HG02852 (cell line): ENCODE results near the gene NDC80.
"Not testable (repeated sequence)": the region's sequence is repeated elsewhere in the genome, so short reads cannot be mapped to it uniquely, and the experiment has no call there.

Experiments used
- ATAC-seq: cut with Tn5 transposase; IDR thresholded peaks from one replicate; pipeline ENCODE4 v1.9.1; 2021; ENCODE audit warnings: mild to moderate bottlenecking, moderate library complexity; ENCODE audit not compliant: unreplicated experiment

The NDC80 gene

GRCh38 chr18:2662288-2662687 lies 90.9 kb downstream of the NDC80 start:
- not testable (repeated sequence) for ATAC-seq

- ATAC-seq, result no peak
Measured at GRCh38 chr18:2662990-2663389, 91.6 kb downstream of the NDC80 start.
